OCI-LY1 (cell line): Measurements from ENCODE around the gene IL5RA.

ENCODE experiments used
- EZH2 ChIP-seq: fragments of 200-600 bp; sonication (generic), shearing (Covaris generic); IDR thresholded peaks from 2 replicates; pipeline ENCODE4 v1.8.0; 2017; ENCODE audit warnings: borderline replicate concordance, mixed run types, mild to moderate bottlenecking, antibody characterized with exemption, low read length, moderate library complexity, mixed read lengths
- TF ChIP-seq, protein P1 (sequence below): fragments of 200-600 bp; sonication (generic), shearing (Covaris generic); IDR thresholded peaks from 2 replicates; pipeline ENCODE4 v1.5.1; 2017; ENCODE audit warnings: mild to moderate bottlenecking, antibody characterized with exemption, low read length, moderate library complexity, mixed read lengths

DNA sequence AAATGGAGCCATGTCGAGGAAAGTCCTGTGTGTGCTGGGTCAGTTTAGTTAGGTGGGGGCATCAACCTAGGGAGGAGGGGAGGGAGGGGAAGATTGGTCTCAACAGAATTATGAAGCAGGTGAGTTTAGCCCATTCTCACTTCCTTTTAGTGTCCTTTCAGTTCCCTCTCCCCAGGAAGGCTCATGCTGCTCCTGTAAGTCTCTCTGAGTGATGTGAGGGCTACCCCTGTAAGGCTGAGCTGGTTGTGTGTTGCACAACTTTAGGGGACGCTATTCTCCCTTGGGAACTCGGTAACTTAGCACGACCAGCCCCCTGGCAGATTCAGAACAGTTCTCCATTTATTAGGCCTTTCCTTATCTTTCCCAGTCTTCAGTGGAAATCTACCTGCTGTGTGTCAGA lies 21.2 kb downstream of the IL5RA start:
- TF ChIP-seq, protein P1, sequence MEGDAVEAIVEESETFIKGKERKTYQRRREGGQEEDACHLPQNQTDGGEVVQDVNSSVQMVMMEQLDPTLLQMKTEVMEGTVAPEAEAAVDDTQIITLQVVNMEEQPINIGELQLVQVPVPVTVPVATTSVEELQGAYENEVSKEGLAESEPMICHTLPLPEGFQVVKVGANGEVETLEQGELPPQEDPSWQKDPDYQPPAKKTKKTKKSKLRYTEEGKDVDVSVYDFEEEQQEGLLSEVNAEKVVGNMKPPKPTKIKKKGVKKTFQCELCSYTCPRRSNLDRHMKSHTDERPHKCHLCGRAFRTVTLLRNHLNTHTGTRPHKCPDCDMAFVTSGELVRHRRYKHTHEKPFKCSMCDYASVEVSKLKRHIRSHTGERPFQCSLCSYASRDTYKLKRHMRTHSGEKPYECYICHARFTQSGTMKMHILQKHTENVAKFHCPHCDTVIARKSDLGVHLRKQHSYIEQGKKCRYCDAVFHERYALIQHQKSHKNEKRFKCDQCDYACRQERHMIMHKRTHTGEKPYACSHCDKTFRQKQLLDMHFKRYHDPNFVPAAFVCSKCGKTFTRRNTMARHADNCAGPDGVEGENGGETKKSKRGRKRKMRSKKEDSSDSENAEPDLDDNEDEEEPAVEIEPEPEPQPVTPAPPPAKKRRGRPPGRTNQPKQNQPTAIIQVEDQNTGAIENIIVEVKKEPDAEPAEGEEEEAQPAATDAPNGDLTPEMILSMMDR: no peak
- no peak for TF ChIP-seq EZH2
